HG02678 (cell line): ENCODE measurements around the gene RNF123.
"Not testable (repeated sequence)": the region's sequence is repeated elsewhere in the genome, so short reads cannot be mapped to it uniquely, and the experiment has no call there.

Experiments used
- ATAC-seq: cut with Tn5 transposase; IDR thresholded peaks from one replicate; pipeline ENCODE4 v1.9.1; 2021; ENCODE audit warnings: mild to moderate bottlenecking, moderate library complexity; ENCODE audit not compliant: unreplicated experiment

Gene RNF123

DNA sequence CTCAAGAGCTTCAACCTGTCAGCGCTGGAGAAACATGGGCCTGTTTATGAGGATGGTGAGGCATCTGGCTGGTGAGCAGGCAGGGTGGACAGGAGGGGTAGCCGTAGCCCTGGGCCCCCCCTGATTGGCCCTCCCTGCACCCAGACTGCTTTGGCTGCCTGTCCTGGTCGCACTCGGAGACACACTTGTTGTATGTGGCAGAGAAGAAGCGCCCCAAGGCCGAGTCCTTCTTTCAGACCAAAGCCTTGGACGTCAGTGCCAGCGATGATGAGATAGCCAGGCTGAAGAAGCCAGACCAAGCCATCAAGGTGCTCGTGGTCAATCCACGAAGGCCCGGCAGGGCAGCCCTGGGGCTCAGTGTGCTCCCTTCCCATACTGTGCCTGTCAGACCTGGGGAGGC, 13.4 kb upstream of the RNF123 start:
- ATAC-seq, result no peak

DNA sequence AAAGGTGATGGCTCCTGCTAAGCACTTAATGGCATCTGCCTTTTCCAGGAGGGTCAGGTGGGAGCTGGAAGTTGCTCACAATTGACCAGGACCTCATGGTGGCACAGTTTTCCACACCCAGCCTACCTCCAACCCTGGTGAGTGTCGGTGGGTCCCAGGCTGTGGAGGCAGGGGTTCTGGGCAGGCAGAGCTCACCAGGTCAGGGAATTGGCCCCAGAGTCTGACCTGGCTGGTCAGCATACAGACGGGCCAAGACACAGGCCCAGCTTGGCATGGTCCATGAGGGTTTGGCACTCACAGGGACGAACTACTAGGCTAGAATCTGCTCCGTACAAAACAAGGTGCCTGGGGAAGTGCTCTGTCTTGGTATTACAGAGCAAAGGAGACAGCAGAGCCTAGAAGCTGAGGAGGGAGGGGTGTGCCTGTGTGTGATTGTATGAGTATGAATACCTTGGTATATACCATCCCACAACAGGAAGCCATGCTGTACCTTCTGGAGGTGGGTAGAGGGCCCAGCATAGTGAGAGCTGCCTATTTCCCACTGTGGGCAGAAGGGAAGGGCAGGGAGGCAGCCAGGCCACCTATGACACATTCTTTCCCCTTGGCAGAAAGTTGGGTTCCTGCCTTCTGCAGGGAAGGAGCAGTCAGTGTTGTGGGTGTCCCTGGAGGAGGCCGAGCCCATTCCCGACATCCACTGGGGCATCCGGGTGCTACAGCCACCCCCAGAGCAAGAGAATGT, 8.7 kb upstream of the RNF123 start:
- ATAC-seq, result no peak

DNA sequence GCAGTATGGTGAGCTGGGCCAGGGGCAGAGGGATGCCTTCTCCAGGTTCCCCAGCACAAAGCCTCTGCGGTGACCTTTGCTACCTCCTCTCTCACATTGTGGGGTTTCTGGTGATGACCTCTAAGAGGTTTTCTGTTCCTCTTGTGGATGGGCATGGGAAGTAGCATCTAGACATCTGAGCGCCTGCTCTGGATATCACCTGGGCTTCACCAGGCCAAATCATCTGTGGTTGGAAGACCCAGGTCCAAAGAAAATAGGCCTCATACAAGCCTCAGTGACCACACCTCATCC, 8.2 kb upstream of the RNF123 start:
- no peak for ATAC-seq

DNA sequence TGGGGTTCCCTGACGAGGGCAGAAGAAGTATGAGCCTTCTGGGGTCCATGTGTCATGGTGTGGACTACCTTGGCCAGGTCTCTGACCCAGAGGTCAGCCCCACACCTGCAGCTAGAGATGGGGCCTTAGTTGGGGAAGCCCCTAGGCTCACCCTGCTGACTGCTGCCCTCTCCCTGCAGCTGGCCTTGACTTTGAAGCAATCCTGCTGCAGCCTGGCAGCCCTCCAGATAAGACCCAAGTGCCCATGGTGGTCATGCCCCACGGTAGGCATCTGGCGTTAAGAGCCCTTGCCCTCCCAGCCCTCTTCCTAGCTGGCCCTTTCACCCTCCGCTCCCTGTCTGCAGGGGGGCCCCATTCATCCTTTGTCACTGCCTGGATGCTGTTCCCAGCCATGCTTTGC, 7.8 kb upstream of the RNF123 start:
- ATAC-seq, result no peak

DNA sequence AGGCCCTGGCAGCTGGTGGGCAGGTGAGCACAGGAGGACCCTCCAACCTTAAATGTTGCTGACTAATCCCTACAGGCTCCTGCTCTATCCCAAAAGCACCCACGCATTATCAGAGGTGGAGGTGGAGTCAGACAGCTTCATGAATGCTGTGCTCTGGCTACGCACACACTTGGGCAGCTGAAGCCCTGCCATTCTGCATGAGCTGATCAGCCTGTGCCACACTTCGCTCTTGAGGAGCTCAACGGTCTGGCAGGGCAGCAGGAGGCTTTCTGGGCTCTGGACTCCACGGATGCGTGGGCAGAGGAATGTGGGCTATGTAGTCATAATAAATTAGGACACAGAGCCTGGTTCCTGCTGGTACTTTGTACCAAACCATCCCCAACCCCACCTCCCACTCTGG, 6.2 kb upstream of the RNF123 start:
- no peak for ATAC-seq

DNA sequence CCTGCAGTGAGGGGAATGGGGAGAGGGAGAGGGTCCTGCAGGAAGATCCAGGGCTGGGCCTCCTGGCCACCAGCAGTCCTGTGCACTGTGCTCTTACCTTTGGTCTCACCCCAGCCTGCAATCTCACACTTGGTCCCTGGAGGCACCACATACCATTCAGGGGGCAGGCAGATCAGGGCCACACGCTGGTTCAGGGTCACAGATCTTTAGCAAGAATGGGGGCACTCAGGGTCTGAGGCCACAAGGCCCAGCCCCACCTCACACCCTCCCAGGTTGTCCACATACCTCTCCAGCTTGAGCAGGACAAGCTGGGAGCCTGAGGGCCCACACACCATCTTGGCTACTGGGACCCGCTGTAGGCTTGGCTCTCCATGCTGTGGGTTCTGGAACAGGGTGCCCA, 4.9 kb upstream of the RNF123 start:
- not testable (repeated sequence) for ATAC-seq

DNA sequence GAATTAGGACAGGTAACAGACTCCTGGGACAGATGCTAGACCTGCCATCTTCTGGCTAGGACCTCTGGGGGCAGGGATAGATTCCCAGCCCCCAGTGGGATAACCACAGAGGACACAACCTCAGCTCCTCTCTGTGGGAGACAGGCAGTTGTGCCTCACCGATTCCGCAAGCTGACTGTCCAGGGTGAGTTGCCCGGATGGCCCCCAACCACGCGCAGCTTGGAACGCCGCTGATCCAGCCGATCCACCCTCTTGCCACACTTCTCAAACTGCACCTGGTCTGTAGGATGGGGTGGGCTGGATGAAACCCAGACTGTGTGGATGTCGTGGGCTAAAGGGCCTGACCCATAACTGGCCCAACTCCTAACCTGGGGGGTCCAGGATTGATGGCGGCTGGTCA, 4.3 kb upstream of the RNF123 start:
- ATAC-seq, result not testable (repeated sequence)

DNA sequence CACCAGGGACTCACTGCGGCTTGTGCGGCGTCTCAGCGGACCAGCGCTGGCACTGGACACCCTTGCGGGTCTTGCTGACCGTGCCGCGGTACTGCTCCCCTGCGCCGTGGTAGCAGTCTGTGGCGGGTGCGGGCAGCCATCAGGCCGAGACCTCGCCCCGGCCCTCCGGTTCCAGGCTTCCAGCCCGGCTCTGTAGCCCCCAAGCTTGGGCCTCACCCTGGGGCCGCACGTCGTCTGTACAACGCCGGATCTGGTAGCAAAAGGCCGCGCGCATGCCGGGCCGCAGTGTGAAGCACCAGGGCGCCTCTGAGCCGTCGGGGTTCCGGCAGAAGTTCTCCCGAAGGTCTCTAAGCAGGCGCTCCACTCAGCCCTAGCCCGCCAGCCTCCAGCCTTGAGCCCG, 3.5 kb upstream of the RNF123 start:
- ATAC-seq, result not testable (repeated sequence)

DNA sequence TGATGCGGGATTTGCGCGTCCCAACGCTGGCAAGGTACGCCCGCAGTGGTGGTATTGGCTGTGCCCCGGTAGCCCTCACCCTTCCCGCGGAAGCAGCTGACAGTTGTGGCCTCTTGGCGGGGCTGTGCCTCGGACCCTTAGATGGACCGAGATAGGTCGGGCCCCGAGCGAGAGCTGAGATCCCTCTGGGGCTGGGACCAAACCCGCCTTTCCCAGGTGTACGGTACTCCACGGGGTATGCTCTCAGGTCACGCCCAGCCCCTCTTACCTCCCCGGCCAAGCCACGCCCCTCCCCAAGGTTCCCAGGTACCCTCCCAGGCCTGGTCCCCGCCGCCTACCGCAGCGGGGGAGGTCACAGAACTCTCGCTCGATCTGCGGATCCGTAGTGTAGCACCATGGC, 3.0 kb upstream of the RNF123 start:
- ATAC-seq, result not testable (repeated sequence)

DNA sequence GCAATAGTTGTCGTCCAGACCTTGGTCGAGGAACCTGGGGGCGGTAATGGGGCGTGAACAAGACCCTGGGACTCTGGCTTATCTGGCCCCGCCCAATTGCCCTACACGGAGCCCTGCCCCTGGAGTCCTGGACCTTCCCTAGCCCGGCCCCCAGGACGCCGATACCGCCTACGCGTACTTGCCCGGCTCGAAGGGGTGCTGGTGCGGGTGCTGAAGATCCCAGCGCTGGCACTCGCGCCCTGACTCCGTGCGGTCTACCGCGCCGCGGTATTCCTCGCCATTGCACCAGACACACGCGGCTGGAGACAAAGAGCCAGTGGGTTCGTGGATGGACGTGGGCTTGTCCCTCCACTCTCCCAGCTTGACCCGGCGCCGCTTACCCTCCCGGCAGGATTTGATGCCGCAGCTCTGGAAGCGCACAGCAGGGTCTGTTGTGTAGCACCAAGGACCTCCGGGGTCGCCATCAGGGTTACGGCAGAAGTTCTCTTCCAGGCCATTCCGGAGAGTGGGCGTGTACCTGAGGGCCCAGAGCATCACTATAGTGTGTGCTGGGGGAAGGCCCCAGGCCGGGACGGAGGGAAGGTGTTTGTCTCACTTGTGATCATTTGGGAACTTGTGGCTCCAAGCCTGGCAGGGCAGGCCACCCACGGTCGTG, 2.5 kb upstream of the RNF123 start:
- not testable (repeated sequence) for ATAC-seq

DNA sequence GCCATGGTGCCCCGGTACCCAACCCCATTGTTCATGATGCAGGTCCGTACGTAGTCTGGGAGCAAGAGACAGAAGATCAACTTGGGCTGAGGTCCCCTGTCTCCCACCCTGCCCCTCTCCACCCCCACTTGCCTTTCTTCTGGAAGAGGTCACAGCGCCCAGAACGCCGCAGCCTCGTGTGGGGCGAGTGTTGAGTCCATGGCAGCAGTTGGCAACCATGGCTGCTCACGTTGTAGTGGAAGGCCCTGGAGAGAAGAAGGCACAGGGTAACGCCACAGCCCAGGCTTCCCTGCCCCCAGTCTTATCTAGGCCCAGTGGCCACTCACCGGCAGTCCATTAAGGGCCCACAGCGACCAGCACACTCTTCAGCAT, 1.9 kb upstream of the RNF123 start:
- ATAC-seq, result not testable (repeated sequence)

DNA sequence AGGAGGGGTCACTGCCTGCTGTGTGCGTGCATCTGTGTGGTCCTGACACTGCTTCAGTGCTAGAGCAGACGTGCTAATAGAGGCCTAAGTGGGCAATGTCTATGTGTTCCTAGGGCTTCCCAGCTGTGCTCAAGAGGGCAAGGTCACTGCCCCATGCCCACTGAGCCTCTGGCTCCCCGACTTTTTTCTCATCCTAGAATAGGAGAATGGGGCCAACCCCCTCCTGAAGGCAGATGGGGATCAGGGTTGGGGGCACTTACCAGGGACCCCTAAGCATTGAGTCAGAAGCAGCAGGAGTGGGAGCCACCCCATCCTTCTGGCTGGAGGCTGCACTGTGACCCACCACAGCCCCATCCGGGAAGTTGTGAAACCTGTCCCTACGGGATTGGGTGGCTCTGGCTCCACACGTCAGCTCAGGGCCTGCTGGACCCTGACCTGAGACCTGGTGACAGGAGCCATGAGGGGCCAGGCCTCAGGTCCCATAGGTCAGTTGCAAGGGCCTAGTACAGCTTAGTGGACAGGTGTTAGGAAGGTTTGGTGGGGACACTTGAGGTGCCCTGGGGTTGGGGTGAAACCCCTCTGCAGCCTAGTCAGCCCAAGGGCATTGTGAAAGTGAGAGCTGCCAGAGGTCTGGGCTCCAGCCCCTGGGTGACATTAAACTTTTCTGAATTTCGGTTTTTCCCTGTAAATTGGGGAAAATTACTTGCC, 865 bp upstream of the RNF123 start:
- ATAC-seq, result not testable (repeated sequence)

DNA sequence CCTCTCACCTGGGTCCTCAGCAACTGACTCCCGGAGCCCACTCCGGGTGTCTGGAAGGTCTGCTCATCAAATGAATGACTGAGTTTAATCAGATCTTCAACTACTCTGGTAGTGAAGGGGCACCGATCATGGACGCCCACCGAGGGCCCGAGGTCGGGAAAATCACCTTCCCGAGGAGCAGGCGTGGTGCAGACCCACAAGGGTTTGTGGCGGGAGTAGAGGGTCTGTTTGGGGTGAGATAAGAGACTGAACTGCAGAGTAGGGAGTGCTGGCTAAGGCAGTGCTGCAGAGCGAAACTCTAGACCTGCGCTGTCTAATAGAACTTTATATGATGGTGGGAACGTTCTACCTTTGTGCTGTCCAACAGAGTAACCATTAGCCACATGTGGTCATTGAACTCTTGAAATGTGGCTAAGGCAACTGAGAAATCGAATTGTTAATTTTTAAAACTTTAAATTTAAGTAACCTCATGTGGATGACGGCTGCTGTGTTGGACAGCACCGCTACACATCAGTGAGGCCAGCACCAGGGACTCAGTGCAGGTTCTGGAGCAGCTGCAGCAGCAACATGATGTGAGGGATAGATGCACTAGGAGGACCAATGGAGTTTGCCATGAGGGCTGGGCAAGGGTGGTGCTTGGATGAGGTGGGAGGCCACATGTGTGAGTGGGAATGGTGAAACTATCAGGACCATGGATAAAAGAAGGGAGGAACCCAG, 709 bp downstream of the RNF123 start:
- ATAC-seq, result not testable (repeated sequence)

DNA sequence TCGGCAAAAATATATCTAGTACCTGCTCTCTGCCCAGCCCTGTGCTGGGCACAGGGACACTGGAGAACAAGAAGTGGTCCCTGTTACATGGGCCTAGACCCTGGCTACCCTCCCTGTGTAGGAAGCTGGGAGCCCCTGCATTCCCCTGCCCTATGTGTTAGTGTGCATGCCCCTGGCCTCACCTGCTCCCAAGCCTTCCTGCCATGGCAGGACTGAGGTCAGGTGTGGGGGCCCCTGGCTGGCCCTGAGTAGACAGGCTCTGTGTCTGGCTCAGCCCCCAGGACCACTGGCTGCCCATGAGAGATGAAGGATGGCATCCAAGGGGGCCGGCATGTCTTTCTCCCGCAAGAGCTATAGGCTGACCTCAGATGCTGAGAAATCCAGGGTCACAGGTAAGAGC, 1.5 kb downstream of the RNF123 start:
- not testable (repeated sequence) for ATAC-seq

DNA sequence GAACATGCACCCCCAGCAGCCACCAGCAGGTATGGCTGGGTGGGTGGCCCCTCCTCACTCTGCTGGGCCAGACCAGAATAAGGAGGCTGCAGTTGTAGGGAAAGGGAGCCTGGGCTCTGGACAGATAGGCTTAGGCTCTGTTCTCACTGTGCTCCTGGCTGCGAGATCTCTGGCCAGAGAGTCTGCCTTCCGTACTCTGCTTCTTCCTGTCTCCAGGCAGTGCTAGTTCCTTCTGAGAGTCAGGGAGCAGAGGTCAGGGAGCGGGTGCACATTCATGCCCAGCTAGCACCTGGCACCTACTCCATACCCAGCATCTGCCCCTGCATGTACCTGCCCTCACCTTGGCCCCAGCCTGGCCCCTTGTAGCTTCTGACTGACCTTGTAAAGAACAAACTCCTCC, 2.1 kb downstream of the RNF123 start:
- ATAC-seq, result not testable (repeated sequence)

DNA sequence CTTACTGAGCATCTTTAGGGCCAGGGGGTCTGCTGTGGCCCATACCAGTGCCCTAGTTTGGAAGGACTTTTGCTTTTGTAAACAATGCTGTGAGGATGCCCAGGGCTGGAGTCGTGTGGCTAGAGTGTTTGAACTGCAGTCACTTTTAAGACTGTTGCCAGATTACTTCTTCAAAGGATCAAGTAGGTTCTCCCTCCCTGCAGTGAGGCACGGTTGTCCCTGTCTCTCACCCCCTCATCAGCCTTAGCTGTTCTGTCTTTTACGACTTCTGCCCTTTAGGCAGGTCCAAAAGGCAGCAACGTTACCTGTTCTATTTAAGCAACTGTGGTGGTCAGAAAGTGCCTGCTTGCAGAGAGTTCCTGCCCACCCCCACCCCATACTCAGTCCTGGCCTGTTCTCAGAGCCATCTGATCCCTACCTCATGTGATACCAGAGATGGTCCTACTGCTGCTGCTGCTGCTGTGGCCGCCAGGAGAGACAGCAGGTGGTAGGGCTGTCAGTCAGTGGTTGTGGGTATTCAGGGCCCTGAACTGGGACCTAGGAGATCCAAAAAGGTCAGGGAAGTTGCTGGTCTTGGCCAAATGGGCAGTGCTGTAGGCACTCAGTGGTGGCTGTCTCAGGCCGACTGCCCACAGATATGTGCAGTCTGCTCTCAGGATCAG, 5.2 kb downstream of the RNF123 start:
- not testable (repeated sequence) for ATAC-seq

DNA sequence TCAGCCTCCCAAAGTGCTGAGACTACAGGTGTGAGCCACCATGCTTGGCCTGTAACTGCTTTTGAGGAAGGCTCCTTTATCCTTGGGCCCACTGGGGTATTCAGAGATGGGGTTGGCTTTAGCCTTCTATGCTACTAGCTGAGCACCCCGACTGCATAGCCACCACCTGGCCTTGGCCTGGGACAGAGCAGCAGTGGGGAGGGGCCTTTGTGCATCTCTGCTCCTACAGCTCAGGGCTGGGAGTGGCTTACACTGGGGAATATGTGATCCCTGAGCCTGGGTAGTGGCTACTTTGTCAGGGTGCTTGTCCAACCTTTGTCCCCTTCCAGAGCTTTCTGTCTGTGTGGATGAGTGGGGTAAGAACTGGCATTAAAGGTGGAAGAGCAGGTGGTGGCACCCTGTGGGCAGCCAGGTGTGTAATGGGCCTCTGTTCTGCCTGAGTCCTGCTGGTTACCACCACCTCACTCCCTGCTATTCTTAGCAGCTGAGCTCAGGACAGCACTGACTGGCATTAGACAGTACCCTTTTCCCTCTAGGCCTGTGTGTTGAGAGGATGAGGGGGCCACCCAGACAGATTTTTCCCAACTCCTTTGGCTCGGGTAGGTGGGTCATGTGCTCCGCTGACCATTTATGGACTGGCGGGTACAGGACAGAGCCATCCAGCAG, 6.1 kb downstream of the RNF123 start:
- ATAC-seq, result not testable (repeated sequence)

DNA sequence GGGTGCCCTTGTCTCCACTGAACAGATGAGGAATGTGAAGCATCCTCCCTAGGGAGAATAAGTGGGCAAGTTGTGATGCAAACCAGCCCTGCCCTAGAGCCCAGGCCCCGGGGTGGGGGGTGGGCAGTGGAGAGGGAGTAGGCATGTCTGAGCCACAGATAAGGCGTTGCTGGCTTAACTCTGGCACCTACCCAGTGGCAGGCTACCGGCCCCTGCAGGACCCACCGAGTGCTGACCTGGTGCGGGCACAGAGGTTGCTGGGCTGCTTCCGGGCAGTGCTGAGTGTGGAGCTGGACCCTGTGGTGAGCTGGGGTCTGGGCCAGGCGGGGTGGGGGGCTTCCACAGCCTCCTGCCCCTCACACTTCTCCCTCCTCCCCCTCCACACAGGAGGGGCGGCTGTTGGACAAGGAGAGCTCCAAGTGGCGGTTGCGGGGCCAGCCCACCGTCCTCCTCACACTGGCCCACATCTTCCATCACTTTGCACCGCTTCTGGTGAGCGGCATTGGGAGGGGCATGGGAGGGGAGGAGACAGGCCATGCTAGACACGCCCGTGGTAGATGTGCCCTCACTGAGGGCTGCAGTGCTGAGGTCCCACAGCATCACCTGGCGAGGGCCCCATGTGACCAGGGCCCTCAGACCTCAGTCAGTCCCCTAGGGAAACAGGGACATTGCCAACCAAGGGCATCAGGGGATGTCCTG, 10.1 kb downstream of the RNF123 start:
- no peak for ATAC-seq

DNA sequence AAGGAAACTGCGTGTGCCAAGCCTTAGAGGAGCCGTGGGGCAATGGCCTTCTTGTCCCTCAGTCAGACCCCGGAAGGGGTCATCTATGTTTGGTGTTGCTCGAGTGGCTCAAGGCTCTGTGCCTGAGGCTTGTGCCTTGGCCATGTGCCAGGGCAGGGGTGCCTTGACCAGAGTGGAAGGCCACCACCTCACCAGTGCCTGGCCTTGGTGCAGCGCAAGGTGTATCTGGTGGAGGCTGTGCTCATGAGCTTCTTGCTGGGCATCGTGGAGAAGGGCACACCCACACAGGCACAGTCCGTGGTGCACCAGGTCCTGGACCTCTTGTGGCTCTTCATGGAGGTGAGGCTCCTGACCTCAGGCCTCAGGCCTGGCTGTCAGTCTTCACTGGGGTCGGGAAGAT, 10.7 kb downstream of the RNF123 start:
- ATAC-seq, result no peak
